HG02588 (cell line): ENCODE results near the gene POU2AF1.

Experiments
- ATAC-seq: cut with Tn5 transposase; IDR thresholded peaks from one replicate; pipeline ENCODE4 v1.9.1; 2021; ENCODE audit warnings: mild to moderate bottlenecking, moderate library complexity; ENCODE audit not compliant: unreplicated experiment

POU2AF1 gene

DNA sequence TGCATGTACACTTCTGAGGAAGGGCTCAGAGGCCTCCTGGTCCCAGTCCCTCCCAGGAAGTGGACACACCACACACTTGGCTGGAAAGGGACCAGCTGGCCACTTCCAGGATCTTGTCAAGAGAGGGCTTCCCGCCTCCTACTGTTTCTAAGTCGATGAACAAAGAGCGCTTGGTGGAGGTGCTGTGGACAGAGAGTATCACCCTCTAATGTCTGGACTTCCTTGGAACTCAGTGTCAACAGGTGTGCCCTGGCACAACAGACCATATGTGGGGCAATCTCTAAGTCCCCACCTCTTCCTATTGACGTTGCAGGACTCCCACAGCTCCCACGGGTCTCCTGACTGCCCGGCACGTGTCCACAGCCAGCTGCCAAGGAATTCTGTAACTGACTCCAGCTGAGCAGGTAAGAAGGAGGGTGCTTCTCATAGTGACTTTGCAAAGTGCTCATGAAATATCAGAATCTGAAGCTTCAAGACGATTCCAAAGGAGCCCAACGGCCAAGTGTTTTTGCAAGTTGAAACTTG, 16.1 kb downstream of the POU2AF1 start:
- no peak for ATAC-seq

DNA sequence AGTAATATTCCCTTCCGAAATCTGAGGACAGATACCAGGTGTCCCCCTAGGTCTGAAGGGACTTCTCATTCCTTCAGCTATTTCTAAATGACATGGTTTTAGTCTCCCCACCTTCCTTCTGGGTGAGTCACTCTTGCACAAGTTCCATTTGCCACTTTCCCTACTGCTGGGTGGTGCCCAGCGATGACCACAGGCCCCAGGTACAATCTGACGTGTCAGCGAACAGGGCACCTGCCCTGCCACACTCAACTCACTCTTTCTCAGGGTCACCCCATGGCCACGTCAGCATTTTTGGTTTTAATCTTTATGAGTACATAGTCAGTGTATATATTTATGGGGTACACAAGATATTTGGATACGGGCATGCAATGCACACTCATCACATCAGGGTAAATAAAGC, 17.2 kb downstream of the POU2AF1 start:
- ATAC-seq = no peak

DNA sequence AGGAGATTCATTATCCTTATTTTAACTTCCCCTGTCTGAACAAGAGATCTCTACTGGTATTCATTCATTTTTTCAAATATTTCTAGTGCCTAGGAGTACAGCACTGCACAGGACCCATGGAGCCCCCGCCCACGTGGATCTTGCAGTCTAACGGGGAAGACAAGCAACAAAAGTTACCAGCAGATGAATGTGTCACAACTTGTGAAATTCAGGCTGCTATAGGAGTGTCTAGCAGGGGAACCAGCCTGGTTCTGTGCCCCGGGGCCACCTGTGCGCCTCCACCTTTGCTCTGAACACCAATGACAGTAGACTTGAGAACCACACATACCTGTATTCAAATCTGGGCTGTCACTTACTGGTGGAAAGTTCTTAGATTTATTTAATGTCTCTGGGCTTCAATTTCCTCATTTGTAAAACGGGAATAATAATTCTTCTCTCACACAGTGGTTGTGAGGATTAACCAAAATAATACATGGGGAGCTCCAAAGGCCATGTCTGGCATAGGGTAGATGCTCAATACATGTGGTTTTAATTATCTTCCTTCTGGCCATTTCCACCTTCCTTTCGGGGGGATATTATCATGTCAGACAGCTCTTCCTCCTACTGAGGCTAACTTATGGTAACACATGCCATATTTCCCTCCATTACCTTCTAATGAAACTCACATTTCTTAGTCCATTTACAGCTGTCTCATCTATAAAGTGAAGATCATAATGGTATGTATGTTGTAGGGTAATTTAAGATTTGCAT, 17.8 kb downstream of the POU2AF1 start:
- no peak for ATAC-seq

DNA sequence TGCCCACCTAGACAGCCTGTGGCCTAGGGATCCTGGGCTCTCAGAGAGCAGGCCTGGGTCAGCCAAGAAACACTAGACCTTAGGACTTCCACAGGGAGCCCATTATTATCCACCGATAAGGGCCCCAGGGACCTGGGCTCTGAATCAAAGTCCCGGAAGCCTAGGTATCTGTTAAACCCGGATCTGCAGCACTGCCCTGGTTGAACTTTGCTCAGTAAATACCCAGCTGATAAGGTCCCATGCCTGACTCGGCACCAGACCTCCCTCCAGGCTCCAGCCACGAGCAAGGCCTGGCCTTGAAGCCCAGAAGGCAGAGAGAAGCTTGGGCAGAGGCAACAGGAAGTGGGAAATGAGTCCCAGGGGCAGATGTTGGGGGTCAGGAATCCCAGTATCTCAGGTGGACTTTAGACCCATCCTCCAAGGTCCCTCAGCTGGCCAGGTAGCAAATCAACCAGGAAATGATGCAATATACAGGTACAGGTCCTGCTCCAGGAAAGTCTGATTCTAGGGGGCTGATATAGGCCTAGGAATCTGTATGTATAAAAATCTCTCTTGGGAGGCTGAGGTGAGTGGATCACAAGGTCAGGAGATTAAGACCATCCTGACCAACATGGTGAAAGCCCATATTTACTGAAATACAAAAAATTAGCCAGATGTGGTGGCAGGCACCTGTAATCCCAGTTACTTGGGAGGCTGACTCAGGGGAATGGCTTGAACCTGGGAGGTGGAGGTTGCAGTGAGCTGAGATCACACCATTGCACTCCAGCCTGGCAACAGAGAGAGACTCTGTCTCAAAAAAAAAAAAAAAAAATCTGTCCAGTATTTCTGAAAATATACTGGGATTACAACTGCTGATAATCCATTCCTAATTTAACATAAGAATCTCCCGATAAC, 18.7 kb downstream of the POU2AF1 start:
- no peak for ATAC-seq

DNA sequence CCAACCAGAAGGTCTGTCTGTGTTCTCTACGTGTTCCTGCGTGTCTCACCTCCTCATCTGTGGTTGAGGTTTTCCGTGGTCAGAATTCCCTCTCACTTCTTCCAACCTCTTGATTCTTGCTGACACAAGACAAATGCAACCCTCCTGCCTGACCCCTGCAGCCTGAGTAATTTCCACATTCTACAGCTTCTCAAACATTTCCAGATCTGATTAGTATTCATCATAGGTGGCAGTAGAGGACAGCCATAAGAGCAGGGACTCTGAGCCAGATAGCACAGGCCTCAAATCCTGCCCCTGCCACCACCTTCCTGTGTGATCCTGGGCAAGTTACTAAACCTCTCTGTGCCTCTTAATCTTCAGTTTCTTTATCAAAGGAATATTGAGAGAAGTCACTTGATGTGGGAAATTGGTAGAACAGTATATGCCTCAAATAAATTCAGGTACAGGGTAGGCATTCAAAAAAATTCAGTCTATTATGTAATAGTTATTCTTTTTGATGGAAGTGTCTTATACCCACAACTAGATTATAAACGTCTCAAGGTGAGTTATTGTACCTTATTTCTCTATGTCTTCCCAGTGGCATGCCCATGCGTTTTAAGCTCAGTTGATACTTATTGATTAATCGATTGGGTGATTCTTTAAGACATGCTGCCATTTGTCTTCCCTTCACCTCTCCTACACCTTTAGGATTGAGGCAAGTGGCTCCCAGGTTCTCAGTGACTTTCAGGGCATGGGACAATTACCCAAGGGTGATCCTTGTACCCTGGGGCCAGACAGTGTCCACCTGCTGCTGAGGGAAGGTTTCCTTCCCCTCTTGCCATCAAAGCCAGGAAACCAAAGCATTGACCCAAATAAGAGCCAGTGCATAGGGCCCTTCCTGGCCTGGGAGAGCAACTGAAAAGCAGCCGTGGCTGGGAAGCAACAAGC, 19.6 kb downstream of the POU2AF1 start:
- no peak for ATAC-seq

DNA sequence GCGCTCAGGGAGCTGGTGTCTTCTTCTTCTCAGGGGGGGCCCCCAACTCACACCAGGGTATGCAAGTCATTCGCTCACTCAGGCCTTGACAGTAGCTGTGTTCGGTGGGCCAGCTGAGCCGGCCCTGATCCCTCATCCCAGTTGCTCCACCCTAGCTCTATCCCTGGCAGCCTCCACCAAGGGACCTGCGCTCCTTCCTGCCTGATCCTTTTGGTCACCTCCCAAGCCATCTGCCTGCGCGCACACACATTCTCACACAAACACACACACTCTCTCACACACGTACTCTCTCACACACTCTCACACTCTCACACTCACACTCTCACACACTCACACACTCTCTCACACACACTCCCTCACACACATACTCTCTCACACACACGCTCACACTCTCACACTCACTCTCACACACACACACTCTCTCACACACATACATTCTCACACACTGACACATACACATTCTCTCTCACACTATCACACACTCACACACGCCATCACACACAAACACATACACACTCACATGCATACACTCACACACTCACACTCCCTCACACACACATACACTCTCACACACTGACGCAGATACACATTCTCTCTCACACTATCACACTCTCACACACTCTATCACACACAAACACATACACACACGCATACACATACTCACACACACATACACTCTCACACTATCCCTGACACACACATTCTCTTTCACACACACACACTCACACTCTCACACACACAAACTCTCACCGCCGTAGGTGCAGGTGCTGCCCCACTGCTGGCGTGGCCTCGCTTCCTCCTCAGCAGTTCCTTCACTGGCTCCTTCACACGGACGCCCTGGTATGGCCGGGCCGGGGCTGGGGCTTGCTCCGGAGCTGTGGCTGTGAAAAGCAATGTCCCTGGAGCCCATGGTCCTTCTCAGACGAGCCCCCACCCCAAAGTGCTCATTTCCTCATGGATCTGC, 20.8 kb downstream of the POU2AF1 start:
- no peak for ATAC-seq

DNA sequence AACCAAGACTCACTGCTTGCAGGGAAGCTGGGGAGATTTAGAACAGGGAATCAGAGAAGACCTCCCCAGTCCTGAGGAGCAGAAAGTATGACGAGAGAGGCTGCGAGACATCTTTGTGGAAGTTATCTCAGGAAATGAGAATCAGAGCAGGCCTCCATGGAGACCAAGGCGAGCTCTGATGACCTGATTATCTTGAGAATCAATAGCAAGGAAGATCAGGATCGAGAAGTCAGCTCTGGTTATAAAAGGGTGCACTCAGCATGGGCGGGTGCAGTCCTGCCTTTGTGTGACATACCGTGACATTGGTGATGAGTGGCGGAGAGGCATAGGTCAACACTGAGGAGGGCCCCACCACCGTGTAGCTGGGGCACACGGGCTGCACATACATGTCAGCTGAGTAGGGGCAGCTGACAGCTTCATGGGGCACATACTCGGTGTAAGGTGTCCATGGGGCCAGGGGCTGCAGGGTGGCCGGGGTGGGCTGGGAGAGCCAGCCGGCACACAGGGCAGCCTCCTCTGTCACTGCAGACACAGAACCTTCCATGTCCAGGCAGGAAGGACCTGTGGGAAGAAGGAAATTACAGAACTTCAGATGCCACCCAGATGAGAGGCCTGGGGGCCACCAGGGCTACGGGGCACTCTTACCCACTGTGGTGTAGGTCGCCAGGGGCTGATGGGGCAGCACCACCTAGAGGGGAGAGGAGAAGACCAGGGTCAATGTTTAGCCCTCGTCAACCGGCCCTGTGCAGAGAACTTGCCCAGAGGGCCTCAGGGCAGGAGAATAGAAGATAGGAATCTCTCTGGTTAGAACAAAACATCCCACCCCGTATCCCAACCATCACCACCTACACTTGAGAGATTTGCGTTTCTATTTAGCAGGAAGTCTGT, 21.7 kb downstream of the POU2AF1 start:
- ATAC-seq = no peak

DNA sequence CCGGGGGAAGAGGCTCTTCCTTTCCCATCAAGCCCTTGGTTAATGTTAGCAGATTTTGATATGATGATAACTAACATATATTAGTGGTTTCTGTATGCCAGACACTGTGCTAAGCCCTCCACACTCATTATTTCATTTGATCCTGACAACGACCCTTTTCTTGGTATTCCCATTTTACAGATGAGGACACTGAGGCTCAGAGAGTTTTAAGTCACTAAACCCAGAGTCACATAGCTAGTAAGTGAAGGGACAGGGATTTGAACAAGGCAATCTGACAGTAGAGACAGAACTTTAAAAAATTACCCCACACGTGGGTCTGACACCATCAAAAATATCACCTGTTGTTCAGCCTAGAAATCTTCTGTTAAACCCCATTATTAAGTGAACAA, 22.4 kb downstream of the POU2AF1 start:
- ATAC-seq = no peak

DNA sequence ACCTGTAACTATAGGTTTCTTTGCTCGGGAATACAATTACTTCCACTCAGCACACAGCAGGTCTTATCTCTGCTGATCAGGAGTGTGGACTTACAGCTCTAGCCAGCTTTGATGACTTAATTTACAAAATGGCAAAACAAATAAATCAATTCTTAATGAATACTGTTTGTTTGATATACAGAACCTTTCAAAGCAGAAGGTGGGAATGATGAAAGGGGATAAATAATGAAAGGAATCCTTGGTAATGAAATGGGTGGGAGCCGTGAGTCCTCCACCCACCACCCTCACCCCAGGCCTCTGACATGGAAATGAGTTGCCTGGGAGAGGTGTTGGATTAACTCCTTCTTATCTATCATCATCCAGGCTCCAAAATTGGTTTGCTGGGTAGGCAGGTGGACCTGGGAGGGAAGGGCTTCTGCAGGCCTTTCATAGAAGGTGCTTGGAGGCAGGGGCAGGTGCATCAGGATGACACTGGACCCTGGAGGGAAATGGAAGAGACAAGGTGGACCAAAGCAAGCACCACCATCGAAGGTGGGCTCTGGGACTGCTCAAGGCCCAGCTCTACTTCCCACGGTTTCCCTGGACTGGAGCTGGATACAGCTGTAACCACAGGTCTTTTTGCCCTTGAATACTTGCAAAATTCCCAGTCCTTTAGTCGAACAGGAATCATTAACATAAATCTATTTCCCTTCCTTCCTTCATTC, 23.0 kb downstream of the POU2AF1 start:
- no peak for ATAC-seq

DNA sequence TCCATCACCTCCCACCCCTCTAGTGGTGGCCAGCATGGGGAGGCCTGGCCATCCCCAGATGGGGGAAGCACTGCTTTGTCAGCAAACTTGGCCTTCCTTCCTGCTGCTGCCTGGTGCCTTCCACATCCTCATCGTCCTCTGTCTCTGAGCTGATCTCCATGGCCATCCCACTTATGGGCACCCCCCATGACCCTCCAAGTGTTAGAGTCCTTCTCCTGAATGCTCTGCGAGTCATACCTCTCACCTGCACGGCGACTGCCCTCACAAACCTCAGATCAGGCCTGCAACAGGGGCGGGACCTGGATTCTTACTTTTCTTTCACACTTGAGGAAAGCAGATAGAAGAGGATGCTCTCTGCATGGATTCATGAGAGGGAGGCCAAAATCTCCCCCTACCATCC, 24.0 kb downstream of the POU2AF1 start:
- no peak for ATAC-seq

DNA sequence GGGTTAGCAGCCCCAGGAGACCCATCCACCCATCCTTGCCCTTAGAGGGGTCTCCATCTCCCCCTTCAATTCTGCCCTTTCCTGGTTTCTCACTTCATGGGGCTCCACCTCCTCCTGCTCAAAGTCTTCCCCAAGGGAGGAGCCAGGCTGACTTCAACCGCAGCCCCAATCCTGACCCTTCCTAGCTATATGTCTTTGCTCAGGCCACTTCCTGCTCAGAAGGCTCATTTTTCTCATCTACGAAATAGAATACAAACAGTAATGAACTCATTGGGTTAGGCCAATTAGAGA, 24.5 kb downstream of the POU2AF1 start:
- ATAC-seq = no peak

DNA sequence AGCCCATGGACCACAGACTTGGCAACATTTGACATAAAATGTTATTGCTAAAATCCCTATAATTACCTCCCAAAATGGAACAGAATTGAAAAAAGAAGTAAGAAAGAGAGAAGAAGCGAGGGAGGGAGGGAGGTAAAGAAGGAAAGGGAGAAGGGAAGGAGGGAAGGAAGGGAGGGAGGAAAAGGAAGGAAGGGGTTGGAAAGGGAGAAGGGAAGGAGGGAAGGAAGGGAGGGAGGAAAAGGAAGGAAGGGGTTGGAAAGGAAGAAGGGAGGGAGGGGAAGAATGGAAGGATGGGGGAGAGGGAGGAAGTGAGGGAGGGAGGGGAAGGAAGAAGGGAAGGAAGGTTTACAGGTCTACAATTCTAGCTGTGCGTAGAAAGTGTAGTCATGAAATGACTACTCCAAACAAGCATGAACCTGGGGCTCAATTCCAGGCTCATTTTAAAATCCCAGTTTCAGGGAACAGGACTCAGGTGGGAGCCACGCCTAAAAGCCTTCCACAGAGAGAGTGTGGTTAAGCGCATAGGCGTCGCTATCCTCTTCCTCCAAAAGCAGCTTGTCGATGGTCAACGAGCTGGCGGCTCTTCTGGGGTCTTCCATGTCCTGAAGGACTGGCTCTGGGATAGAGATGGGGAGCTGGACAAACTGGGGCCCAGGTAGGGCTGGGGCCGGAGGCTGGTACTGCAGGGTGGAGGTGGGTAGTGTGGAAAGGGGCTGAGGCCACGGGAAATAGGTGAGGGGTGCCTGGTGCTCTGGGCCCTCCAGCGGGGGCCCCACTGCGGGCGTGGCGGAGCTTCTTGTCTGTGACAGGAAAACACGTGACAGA, 25.1 kb downstream of the POU2AF1 start:
- no peak for ATAC-seq

DNA sequence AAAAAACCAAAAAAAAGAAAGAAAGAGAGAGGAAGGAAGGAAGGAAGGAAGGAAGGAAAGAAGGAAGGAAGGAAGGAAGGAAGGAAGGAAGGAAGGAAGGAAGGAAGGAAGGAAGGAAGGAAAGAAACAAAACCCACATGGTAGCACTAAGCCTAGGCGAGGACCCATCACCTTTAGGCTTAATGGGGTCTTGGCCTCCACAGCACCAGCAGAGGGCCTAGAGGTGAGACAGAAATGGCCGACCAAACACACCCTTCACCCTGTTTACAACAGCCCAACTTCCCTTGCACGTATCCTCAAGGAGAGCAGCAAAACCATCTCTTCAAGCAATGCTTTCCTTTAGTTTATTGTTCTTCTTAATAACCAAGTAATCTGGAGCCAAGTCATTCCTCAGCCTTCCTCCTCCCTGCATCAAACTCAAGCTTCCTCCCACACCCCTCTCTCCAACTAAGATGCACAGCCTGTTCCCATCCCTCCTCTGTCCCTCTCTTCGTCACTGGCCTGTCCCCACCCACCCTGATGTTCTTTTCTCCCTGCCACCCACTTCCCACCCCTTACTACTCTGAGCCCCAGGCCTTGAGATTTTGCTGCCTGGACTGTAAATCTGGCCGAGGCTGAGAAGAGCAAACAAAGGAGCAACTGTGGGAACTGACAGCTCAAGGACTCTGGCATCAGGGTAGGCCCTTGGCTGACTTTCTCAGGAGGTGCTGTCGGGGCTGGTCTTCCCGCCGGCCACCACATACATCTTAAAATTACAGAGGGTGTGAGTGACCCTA, 26.0 kb downstream of the POU2AF1 start:
- no peak for ATAC-seq

DNA sequence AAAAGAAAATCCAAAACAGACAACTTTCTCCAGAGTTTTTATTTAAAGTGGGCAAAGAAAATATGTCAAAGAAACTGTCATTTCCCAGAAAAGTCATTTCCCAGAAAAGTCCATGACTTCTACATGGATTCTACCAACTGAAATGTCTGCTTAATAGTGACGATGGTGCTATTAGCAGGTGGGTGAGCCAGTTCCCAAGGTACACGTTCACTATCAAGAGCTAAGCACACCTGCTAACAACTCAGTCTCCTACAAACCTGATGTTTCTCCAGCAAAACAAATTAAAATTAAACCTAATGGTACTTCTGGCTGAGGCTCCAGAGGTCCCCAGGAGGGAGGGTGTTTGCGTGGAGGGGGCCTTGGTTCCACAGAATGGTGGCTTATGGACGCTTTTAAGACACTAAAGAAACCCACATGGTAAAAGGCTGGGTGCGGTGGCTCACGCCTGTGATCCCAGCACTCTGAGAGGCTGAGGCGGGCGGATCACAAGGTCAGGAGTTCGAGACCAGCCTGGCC, 26.8 kb downstream of the POU2AF1 start:
- ATAC-seq = no peak

DNA sequence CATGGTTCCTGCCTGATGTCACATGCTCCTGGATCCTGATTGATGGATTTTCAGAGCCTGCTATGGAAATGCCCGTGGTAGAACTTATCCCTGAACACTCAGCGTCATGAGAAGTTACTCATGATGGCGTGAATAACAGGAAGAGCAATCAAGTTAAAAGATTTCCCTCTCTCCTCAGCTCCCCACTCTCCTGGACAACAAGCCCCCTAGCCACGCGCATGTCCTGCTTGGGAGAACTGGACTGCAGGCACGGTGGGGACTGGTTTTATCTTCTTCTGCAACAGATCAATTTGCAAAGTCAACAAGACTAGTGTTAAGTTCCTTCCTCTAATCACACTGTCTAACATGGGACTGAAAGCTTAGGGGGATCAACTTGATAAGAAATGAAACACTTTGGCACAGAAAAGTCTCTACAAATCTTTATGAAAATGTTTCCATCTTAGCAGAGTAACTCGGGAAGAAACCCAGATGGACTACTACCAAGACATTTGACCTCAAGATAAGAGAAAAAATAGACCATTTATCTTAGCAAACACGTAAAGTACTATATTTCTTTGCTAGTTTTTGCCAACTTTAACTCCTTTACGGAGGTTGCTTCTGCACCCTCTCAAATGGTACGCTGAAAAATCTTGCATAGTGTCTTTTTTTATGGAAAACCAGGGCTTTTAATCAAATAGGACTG, 27.6 kb downstream of the POU2AF1 start:
- ATAC-seq = no peak

DNA sequence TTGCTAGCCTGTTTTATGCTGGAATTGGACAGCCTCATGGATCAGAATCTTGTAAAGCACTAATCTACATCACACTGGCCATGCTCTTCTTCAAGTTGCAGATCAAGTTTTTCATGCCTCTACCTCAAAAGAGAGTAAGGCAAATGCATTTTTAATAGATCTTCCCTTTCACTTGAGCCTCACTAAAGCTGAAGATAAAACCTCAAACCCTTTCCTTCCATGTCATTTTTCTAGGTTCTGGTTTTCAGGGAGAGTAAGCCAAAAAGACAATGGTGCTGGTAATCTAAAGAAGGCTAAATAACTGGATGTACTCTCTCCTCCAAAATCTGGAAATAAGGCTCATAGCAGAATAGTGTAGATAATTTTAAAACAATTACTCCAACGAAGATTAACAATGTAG, 28.3 kb downstream of the POU2AF1 start:
- ATAC-seq = no peak
